Measurements from ENCODE around the gene PLA2G3. TPM values are rescaled to one million over a fixed set of nuclear protein-coding genes. Genes with fewer than 3 reads are reported as not detected.

The PLA2G3 gene
- total RNA-seq, 1 experiment from 2014 or later, result 21.5 TPM

GRCh38 chr22:31088233-31088986, 51.9 kb downstream of the PLA2G3 start:
- Histone ChIP-seq H3K4me3 (ENCODE audit: low read depth, low read length, poor library complexity, severe bottlenecking) (no peak overlapping the region), H3K4me1 (ENCODE audit: insufficient read depth, low read length, poor library complexity, severe bottlenecking) (peaks cover 14% of the 10 kb centered on the region), H3K27me3 (replicated peaks; ENCODE audit: insufficient read depth, low read depth, low read length, poor library complexity) (no peaks in the 10 kb centered on the region), H3K27ac (ENCODE audit: low read depth, low read length, poor library complexity, severe bottlenecking) (no peak overlapping the region), H3K9me3 (ENCODE audit: low read depth, low read length, poor library complexity, severe bottlenecking) (no peaks in the 10 kb centered on the region), H3K36me3 (ENCODE audit: insufficient read depth, low read length, poor library complexity, severe bottlenecking) (peaks cover 3% of the 10 kb centered on the region)
- no peak for DNase-seq (ENCODE audit: low spot score)
- BruUV-seq (replicated peaks), result no TSS peak
- no peak for TF ChIP-seq EZH2 (IDR thresholded peaks at IDR 0.05; ENCODE audit: borderline replicate concordance, low read depth, low read length, poor library complexity, severe bottlenecking)
- TF ChIP-seq, protein P1, sequence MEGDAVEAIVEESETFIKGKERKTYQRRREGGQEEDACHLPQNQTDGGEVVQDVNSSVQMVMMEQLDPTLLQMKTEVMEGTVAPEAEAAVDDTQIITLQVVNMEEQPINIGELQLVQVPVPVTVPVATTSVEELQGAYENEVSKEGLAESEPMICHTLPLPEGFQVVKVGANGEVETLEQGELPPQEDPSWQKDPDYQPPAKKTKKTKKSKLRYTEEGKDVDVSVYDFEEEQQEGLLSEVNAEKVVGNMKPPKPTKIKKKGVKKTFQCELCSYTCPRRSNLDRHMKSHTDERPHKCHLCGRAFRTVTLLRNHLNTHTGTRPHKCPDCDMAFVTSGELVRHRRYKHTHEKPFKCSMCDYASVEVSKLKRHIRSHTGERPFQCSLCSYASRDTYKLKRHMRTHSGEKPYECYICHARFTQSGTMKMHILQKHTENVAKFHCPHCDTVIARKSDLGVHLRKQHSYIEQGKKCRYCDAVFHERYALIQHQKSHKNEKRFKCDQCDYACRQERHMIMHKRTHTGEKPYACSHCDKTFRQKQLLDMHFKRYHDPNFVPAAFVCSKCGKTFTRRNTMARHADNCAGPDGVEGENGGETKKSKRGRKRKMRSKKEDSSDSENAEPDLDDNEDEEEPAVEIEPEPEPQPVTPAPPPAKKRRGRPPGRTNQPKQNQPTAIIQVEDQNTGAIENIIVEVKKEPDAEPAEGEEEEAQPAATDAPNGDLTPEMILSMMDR (conservative IDR thresholded peaks at IDR 0.05; ENCODE audit: low read depth, low read length), result no peak
- intact Hi-C loops (cut with micrococcal nuclease; ENCODE audit: unreplicated experiment), result no loop called here
- ChIA-PET POLR2A (ENCODE audit: low non-redundant PET) (interaction anchor here (0.6 kb wide), 1 partner anchor 372 kb away, joined by 3 read pairs; no protein-coding TSS in a partner anchor), CTCF (no interaction called here)

- Histone ChIP-seq H3K27ac (ENCODE audit: low read depth, low read length, poor library complexity, severe bottlenecking) (no peak overlapping the region), H3K9me3 (ENCODE audit: low read depth, low read length, poor library complexity, severe bottlenecking) (no peaks in the 10 kb centered on the region), H3K27me3 (replicated peaks; ENCODE audit: insufficient read depth, low read depth, low read length, poor library complexity) (no peaks in the 10 kb centered on the region), H3K36me3 (ENCODE audit: insufficient read depth, low read length, poor library complexity, severe bottlenecking) (peaks cover 3% of the 10 kb centered on the region), H3K4me1 (ENCODE audit: insufficient read depth, low read length, poor library complexity, severe bottlenecking) (peaks cover 14% of the 10 kb centered on the region), H3K4me3 (ENCODE audit: low read depth, low read length, poor library complexity, severe bottlenecking) (no peak overlapping the region)
- DNase-seq (ENCODE audit: low spot score), result no peak
- CTCF ChIA-PET, result no interaction called here
- TF ChIP-seq, protein P1 (conservative IDR thresholded peaks at IDR 0.05; ENCODE audit: low read depth, low read length), result no peak
- no peak for TF ChIP-seq EZH2 (IDR thresholded peaks at IDR 0.05; ENCODE audit: borderline replicate concordance, low read depth, low read length, poor library complexity, severe bottlenecking)
- no TSS peak for BruUV-seq (replicated peaks)
- intact Hi-C loops (cut with micrococcal nuclease; ENCODE audit: unreplicated experiment), result no loop called here
- POLR2A ChIA-PET (ENCODE audit: low non-redundant PET), result interaction anchor here (0.6 kb wide), 1 partner anchor 372 kb away, joined by 3 read pairs; no protein-coding TSS in a partner anchor
Measured at GRCh38 chr22:31087744-31088215, 52.5 kb downstream of the PLA2G3 start.

GRCh38 chr22:31086703-31087330, 53.5 kb downstream of the PLA2G3 start:
- ChIA-PET CTCF (no interaction called here), POLR2A (ENCODE audit: low non-redundant PET) (no interaction called here)
- H3K4me3 ChIP-seq (ENCODE audit: low read depth, low read length, poor library complexity, severe bottlenecking), result no peak overlapping the region
- H3K4me1 ChIP-seq (ENCODE audit: insufficient read depth, low read length, poor library complexity, severe bottlenecking), result peaks cover 15% of the 10 kb centered on the region
- TF ChIP-seq EZH2 (IDR thresholded peaks at IDR 0.05; ENCODE audit: borderline replicate concordance, low read depth, low read length, poor library complexity, severe bottlenecking), result no peak
- TF ChIP-seq, protein P1 (conservative IDR thresholded peaks at IDR 0.05; ENCODE audit: low read depth, low read length), result no peak
- peaks cover 3% of the 10 kb centered on the region for H3K36me3 ChIP-seq (ENCODE audit: insufficient read depth, low read length, poor library complexity, severe bottlenecking)
- intact Hi-C loops (cut with micrococcal nuclease; ENCODE audit: unreplicated experiment), result no loop called here
- DNase-seq (ENCODE audit: low spot score), result no peak
- no peak overlapping the region for H3K27ac ChIP-seq (ENCODE audit: low read depth, low read length, poor library complexity, severe bottlenecking)
- no peaks in the 10 kb centered on the region for H3K27me3 ChIP-seq (replicated peaks; ENCODE audit: insufficient read depth, low read depth, low read length, poor library complexity)
- no peaks in the 10 kb centered on the region for H3K9me3 ChIP-seq (ENCODE audit: low read depth, low read length, poor library complexity, severe bottlenecking)
- no TSS peak for BruUV-seq (replicated peaks)
